GM04504 (cell line): ENCODE data around the gene PTPN11.

Experiments used
- DNase-seq: peaks from one replicate; pipeline ENCODE4 v3.0.0-alpha.2; 2012; ENCODE audit warnings: low read depth

The PTPN11 gene

DNA sequence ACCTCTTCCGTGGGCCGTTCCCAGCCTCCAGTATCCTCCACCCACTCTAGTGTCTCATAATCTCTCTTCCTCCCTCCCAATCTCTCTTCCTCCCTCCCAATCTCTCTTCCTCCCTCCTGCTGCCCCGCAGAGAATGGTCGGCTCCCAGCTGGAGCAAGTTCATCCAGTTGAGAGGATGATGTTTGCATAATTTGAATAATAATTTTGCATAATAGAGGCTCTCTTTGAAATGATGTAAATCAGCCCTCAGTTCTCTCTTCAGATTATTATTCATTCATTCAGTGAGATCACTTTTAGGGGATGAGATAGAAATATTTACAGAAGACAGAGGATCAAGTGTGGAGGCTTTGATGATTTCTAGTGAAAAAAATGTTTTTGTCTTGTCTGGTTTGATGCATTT lies 125.0 kb downstream of the PTPN11 start:
- no peak for DNase-seq

DNA sequence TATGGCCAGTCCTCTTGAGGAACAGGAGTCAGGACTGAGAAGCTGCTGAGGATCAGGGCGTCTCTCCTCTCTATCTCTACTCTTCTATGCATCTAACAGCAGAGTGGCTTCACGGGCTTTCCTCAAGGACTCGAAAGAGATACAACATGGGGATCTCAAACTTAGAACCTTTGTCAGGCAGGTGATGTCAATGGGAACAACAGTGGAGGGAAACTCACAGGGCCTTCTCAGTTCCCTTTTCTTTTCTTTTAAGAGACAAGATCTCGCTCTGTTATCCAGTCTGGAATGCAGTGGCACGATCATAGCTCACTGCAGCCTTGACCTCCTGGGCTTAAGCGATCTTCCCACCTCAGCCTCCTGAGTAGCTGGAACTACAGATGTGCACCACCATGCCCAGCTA lies 127.6 kb downstream of the PTPN11 start:
- no peak for DNase-seq

DNA sequence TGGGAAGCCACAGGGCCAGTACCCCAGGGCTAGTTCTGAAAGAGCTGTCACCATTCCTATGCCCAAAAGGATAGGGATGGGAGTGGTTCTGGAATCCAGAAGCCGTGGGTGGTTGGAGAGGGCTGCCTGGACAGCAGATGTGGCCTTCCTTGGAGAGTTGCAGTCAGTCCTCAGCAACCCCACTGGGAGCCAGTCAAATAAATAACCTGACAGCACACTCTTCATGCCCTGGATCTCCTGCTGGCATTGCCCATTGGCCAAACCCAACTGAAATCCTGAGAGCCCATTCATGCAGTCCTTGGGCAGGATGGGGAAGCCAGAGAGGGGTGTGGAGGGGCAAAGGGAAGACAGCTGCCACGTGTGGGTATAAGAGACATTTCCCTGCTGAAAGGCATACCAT lies 128.2 kb downstream of the PTPN11 start:
- no peak for DNase-seq

DNA sequence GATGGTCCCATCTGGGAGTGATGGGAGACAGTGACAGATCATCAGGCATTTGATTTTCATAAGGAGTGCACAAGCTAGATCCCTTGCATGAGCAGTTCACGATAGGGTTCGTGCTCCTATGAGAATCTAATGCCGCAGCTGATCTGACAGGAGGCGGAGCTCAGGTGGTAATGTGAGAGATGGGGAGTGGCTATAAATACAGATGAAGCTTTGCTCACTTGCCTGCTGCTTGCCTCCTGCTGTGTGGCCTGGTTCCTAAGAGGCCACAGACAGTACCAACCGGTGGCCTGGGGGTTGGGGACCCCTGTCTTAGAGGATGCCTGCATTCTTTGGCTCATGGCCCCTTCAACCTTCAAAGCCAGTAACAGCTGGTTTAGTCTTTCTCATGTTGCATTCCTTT lies 130.3 kb downstream of the PTPN11 start:
- no peak for DNase-seq

DNA sequence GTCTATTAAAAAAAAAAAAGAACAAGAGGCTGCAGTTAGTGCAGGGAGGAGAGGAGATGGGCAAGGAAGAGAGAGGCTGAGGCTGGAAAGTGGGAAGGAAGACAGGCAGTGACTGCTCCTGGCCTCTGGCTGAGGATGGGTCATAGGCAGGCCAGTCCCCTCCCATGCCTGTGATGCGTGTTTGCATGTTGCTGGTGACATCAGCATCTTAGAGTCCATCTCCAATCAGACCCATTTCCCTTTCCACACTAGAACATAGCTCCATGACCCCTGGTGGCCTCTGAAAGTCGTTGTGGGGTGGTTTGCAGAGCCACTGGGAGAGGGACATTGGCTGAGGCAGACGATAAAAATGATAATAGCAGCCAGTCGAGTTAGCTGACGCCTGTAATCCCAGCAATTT lies 132.9 kb downstream of the PTPN11 start:
- no peak for DNase-seq

DNA sequence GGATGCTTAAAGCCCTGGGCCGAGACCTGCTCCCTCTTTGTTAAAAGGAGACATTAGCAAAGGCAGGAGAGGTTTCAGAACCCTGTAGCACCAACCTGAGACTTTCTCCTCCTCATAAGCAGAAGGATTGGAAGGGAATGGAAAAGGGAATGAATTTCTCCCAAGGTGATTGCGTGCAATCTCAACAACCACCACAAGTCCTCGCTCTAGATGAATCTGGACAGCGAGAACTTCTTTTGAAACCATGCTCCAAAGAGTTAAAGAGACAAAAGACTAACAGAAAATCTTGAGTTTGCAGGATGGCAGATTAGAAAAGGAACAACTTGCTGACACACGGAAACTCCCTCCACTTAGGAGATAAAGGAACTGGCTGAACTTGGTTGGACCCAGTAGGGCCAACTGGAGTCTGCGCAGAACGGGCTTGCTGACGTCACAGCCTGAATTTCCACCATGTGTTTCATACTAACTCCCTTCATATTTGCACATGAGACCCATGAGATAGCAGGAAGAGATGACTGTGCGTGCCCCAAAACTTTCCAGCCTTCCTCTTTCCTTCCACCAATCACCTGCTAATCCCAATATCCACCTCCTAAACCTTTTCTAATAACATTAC lies 137.0 kb downstream of the PTPN11 start:
- no peak for DNase-seq

DNA sequence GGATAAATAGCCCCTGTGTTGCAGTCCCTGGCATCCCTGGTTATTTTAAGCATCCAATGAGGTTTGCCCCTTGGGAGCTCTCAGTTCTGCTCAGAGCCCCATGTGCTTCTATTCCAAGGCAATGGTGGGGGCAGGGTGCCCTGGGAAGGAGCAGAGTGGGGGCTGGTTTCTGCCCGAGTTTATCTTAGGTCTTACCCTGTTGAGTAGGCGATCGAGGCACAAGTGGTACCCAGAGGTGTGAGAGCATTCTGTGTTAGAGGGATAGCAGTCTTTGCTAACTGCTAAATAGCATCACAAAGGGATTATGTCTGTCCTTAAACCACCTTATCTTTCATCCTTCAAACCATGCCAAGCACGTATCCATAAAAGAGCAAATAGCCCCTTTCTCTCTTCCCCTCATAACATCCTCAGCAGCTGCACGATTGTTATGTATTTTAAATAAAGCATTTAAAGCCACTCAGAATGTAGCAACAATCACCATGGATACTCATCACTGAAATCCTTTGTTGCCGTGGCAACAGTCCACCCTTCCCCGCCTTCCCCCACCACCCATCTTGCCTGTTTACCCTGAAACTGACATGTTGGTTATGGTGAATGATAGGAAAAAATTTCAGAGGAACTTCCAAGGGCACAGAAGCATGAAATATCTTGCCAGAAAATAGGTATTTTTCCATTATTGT lies 139.3 kb downstream of the PTPN11 start:
- no peak for DNase-seq
